ENCODE data around the gene NPAS3. TPM values are rescaled to one million over a fixed set of nuclear protein-coding genes. Genes with fewer than 3 reads are reported as not detected.

NPAS3 gene
- total and polyA plus RNA-seq, 2 donors (not counting 1 experiment from before 2014, with no cell fraction given), result 0.10 to 0.50 TPM

DNA sequence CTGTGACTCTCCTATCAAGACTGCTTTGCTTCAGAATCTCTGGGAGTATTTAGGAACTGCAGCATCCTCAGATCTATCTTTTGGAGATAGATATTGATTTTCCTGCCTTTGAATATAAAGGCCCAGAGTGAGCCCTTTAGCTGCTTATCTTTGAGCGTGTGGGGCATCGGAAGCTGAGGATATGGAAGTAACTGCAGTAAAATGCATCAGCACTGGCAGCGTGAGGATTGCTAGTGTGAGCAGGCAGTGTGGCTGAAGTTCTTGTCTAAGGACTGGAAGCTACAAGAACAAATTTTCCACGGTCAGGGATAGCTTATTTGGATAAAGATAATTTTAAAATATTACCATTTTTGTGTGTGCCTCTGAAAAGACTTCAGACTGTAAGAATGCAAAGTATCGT, 474.7 kb downstream of the NPAS3 start:
- Histone ChIP-seq H3K4me2 (ENCODE audit: extremely low read depth, insufficient read depth, low read length) (no peak overlapping the region), H3K9ac (ENCODE audit: insufficient read depth, low read length) (no peak overlapping the region), H3K27ac (ENCODE audit: insufficient read depth, low read length) (no peak overlapping the region), H3K4me3 (replicated peaks in 1 of 4; ENCODE audit: control extremely low read depth in 1 of 4, insufficient read depth in 1 of 4, low read depth in 3 of 4, low read length in 4 of 4) (no peak overlapping the region), H3K27me3 (ENCODE audit: control insufficient read depth, insufficient read depth, low read length) (no peaks in the 10 kb centered on the region), H2AFZ (ENCODE audit: low read length) (no peak overlapping the region), H3K4me1 (ENCODE audit: control insufficient read depth, extremely low read depth, insufficient read depth, low read length) (no peaks in the 10 kb centered on the region), H3K9me3 (ENCODE audit: control insufficient read depth, insufficient read depth, low read depth, low read length) (no peaks in the 10 kb centered on the region), H3K79me2 (ENCODE audit: control insufficient read depth, insufficient read depth, low read length) (no peaks in the 10 kb centered on the region), H3K36me3 (ENCODE audit: control insufficient read depth, insufficient read depth, low read length) (no peaks in the 10 kb centered on the region), H4K20me1 (ENCODE audit: control insufficient read depth, extremely low read depth, insufficient read depth, low read length) (no peaks in the 10 kb centered on the region)
- DNase-seq (ENCODE audit: low read depth in 2 of 2), result no peak
- no peak for TF ChIP-seq EZH2 (IDR thresholded peaks at IDR 0.05; ENCODE audit: low read length, missing control alignments)
- TF ChIP-seq, protein P1, sequence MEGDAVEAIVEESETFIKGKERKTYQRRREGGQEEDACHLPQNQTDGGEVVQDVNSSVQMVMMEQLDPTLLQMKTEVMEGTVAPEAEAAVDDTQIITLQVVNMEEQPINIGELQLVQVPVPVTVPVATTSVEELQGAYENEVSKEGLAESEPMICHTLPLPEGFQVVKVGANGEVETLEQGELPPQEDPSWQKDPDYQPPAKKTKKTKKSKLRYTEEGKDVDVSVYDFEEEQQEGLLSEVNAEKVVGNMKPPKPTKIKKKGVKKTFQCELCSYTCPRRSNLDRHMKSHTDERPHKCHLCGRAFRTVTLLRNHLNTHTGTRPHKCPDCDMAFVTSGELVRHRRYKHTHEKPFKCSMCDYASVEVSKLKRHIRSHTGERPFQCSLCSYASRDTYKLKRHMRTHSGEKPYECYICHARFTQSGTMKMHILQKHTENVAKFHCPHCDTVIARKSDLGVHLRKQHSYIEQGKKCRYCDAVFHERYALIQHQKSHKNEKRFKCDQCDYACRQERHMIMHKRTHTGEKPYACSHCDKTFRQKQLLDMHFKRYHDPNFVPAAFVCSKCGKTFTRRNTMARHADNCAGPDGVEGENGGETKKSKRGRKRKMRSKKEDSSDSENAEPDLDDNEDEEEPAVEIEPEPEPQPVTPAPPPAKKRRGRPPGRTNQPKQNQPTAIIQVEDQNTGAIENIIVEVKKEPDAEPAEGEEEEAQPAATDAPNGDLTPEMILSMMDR (conservative IDR thresholded peaks at IDR 0.05 in 1 of 2, IDR thresholded peaks at IDR 0.05 in 1 of 2; ENCODE audit: low read depth in 1 of 2, low read length in 2 of 2), result no peak

GRCh38 chr14:33414041-33414440, 475.4 kb downstream of the NPAS3 start:
- H3K9me3 ChIP-seq (ENCODE audit: control insufficient read depth, insufficient read depth, low read depth, low read length), result no peaks in the 10 kb centered on the region
- H3K27me3 ChIP-seq (ENCODE audit: control insufficient read depth, insufficient read depth, low read length), result no peaks in the 10 kb centered on the region
- DNase-seq (ENCODE audit: low read depth in 2 of 2), result peak in 1 of 2 donors; percentile 42
- H3K36me3 ChIP-seq (ENCODE audit: control insufficient read depth, insufficient read depth, low read length), result no peaks in the 10 kb centered on the region
- no peak overlapping the region for H3K9ac ChIP-seq (ENCODE audit: insufficient read depth, low read length)
- no peaks in the 10 kb centered on the region for H3K79me2 ChIP-seq (ENCODE audit: control insufficient read depth, insufficient read depth, low read length)
- no peak overlapping the region for H3K27ac ChIP-seq (ENCODE audit: insufficient read depth, low read length)
- no peak overlapping the region for H3K4me3 ChIP-seq (replicated peaks in 1 of 4; ENCODE audit: control extremely low read depth in 1 of 4, insufficient read depth in 1 of 4, low read depth in 3 of 4, low read length in 4 of 4)
- no peak overlapping the region for H3K4me2 ChIP-seq (ENCODE audit: extremely low read depth, insufficient read depth, low read length)
- no peaks in the 10 kb centered on the region for H3K4me1 ChIP-seq (ENCODE audit: control insufficient read depth, extremely low read depth, insufficient read depth, low read length)
- no peak overlapping the region for H2AFZ ChIP-seq (ENCODE audit: low read length)
- no peak for TF ChIP-seq EZH2 (IDR thresholded peaks at IDR 0.05; ENCODE audit: low read length, missing control alignments)
- TF ChIP-seq, protein P1 (conservative IDR thresholded peaks at IDR 0.05 in 1 of 2, IDR thresholded peaks at IDR 0.05 in 1 of 2; ENCODE audit: low read depth in 1 of 2, low read length in 2 of 2), result no peak
- no peaks in the 10 kb centered on the region for H4K20me1 ChIP-seq (ENCODE audit: control insufficient read depth, extremely low read depth, insufficient read depth, low read length)

- H3K79me2 ChIP-seq (ENCODE audit: control insufficient read depth, insufficient read depth, low read length), result no peaks in the 10 kb centered on the region
- no peaks in the 10 kb centered on the region for H3K27me3 ChIP-seq (ENCODE audit: control insufficient read depth, insufficient read depth, low read length)
- DNase-seq (ENCODE audit: low read depth in 2 of 2), result no peak
- no peaks in the 10 kb centered on the region for H3K9me3 ChIP-seq (ENCODE audit: control insufficient read depth, insufficient read depth, low read depth, low read length)
- H4K20me1 ChIP-seq (ENCODE audit: control insufficient read depth, extremely low read depth, insufficient read depth, low read length), result no peaks in the 10 kb centered on the region
- no peak overlapping the region for H3K9ac ChIP-seq (ENCODE audit: insufficient read depth, low read length)
- no peak for TF ChIP-seq EZH2 (IDR thresholded peaks at IDR 0.05; ENCODE audit: low read length, missing control alignments)
- TF ChIP-seq, protein P1 (conservative IDR thresholded peaks at IDR 0.05 in 1 of 2, IDR thresholded peaks at IDR 0.05 in 1 of 2; ENCODE audit: low read depth in 1 of 2, low read length in 2 of 2), result no peak
- H3K36me3 ChIP-seq (ENCODE audit: control insufficient read depth, insufficient read depth, low read length), result no peaks in the 10 kb centered on the region
- no peak overlapping the region for H2AFZ ChIP-seq (ENCODE audit: low read length)
- no peak overlapping the region for H3K4me2 ChIP-seq (ENCODE audit: extremely low read depth, insufficient read depth, low read length)
- H3K27ac ChIP-seq (ENCODE audit: insufficient read depth, low read length), result no peak overlapping the region
- H3K4me1 ChIP-seq (ENCODE audit: control insufficient read depth, extremely low read depth, insufficient read depth, low read length), result no peaks in the 10 kb centered on the region
- H3K4me3 ChIP-seq (replicated peaks in 1 of 4; ENCODE audit: control extremely low read depth in 1 of 4, insufficient read depth in 1 of 4, low read depth in 3 of 4, low read length in 4 of 4), result no peak overlapping the region
Measured at GRCh38 chr14:33420051-33420627, 481.5 kb downstream of the NPAS3 start.
